GM10266 (cell line): ENCODE measurements around the gene ULK4.
"Not testable (repeated sequence)": the region's sequence is repeated elsewhere in the genome, so short reads cannot be mapped to it uniquely, and the experiment has no call there.

Experiments used
- DNase-seq: peaks from one replicate; pipeline ENCODE4 v3.0.0; 2012; ENCODE audit errors: extremely low spot score
- TF ChIP-seq, protein P1 (sequence below): IDR thresholded peaks from 2 replicates; pipeline ENCODE4 v1.5.1; 2012; ENCODE audit warnings: mild to moderate bottlenecking, low read depth; ENCODE audit not compliant: control insufficient read depth, insufficient read depth; ENCODE audit errors: missing control alignments

ULK4 gene

DNA sequence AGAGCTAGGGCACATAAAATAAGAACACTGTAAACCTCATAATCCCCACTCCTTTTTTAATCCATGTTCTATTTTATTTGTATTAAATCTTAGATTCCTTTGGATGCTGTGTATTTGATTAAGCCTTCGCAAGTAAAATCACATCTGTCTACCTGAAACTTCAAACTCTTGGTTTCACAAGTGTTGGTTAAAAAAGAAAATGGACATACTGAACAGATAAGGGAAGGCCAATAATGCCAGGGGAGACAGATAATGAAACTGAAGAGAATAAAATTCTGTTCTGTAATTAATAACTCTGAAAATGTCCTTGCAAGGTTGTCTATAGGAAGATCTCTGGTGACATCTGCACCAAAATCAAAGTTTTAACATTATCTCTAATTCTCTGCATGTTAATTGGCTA, 114.2 kb downstream of the ULK4 start:
- no peak for DNase-seq
- TF ChIP-seq, protein P1, sequence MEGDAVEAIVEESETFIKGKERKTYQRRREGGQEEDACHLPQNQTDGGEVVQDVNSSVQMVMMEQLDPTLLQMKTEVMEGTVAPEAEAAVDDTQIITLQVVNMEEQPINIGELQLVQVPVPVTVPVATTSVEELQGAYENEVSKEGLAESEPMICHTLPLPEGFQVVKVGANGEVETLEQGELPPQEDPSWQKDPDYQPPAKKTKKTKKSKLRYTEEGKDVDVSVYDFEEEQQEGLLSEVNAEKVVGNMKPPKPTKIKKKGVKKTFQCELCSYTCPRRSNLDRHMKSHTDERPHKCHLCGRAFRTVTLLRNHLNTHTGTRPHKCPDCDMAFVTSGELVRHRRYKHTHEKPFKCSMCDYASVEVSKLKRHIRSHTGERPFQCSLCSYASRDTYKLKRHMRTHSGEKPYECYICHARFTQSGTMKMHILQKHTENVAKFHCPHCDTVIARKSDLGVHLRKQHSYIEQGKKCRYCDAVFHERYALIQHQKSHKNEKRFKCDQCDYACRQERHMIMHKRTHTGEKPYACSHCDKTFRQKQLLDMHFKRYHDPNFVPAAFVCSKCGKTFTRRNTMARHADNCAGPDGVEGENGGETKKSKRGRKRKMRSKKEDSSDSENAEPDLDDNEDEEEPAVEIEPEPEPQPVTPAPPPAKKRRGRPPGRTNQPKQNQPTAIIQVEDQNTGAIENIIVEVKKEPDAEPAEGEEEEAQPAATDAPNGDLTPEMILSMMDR: no peak

DNA sequence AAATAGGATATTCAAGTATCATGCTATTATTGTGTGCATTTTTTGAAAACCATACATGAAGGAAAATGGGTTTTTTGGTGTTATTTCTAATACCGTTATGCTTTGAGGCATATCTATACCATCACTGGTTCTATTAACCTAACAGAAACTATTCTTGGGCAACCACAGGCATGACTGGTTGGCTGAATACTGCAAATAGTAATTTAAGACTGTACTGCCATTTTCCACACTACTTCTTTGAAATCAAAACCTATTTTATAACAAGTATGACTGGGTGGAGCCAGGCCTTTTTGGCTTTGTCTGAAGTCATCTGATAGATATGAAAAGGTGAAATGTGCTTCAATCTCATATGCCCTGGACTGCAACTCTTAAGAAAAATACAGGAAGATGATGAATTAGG, 115.1 kb downstream of the ULK4 start:
- TF ChIP-seq, protein P1: no peak
- DNase-seq: no peak

DNA sequence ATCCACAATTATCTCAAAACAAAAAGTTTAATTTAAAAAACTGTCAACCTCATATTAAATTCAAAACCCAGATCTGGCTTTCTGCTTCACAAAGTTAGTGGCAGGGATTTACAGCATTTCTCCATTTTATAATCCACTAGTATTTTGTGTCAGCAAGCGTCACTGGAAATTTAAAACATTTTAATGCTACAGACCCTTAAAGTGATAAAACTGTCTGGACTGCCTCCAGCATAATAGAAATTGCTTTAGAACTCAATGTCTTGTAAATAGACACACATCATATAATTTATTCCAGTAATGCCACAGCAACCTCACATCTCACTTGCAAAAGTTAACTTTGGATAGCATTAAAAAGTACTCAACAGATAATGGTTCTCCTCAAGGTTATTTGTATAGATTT, 116.1 kb downstream of the ULK4 start:
- DNase-seq: no peak
- TF ChIP-seq, protein P1: no peak

DNA sequence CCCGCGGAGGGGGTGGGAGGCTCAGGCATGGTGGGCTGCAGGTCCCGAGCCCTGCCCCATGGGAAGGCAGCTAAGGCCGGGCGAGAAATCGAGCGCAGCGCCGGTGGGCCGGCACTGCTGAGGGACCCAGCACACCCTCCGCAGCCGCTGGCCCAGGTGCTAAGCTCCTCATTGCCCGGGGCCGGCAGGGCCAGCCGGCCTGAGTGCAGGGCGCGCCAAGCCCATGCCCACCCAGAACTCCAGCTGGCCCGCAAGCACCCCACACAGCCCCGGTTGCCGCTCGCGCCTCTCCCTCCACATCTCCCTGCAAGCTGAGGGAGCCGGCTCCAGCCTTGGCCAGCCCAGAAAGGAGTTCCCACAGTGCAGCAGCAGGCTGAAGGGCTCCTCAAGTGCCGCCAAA, 117.6 kb downstream of the ULK4 start:
- not testable (repeated sequence) for DNase-seq

DNA sequence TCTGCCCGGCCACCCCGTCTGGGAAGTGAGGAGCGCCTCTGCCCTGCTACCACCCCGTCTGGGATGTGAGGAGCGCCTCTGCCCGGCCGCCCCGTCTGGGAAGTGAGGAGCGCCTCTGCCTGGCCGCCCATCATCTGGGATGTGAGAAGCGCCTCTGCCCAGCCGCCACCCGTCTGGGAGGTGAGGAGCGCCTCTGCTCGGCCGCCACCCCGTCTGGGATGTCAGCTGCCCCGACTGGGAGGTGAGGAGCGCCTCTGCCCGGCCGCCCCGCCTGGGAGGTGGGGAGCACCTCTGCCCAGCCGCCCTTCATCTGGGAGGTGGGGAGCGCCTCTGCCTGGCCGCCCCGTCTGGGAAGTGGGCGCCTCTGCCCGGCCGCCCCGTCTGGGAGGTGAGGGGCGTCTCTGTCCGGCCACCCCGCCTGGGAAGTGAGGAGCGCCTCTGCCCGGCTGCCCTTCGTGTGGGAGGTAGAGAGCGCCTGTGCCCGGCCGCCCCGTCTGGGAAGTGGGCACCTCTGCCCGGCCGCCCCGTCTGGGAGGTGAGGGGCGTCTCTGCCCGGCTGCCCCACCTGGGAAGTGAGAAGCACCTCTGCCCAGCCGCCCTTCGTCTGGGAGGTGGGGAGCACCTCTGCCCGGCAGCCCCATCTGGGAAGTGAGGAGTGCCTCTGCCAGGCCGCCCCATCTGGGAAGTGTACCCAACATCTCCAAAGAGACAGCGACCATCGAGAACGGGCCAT, 120.8 kb downstream of the ULK4 start:
- DNase-seq: not testable (repeated sequence)

DNA sequence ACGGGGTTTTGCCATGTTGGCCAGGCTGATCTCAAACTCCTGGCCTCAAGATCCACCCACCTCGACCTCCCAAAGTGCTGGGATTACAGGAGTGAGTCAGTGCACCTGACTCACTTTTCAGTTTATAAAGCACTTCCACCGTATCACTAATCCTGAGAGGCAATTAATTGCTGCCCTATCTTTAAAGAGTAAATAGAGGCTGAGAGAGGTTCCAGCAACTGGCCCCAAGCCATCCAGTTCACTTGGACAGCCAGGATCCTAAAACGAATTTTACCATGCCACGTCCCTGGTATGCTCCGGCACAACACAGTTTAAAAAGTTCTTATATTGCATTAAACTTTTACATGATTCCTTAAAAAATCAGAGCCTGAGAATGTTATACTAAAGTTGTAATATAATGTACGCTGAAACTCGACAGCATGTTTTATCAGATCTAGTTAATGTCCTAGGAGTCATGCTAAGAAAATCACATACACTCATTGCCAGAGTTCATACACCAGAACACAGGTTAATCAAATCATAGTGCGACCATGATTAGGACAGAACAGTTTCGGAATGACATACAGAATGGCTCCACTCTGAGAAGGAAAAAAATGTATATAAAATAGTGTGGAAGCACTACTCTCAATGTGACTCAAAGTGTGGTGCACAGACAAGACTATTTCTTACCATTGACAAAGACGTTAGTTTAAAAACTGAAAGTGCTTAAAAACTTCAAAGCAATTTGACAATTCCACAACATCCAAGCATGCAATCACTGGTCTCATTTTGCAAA, 125.4 kb downstream of the ULK4 start:
- TF ChIP-seq, protein P1: no peak
- no peak for DNase-seq

DNA sequence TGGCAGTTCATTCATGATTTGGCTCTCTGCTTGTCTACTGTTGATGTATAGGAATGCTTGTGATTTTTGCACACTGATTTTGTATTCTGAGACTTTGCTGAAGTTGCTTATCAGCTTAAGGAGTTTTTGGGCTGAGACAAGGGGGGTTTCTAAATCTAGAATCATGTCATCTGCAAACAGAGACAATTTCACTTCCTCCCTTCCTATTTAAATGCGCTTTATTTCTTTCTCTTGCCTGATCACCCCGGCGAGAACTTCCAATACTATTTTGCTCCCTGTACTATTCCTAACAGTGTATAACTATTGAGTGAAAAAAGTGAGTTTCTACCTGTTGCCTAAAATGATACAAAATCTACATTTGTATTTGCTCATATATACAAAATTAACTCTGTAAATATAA, 128.3 kb downstream of the ULK4 start:
- TF ChIP-seq, protein P1: no peak
- no peak for DNase-seq

DNA sequence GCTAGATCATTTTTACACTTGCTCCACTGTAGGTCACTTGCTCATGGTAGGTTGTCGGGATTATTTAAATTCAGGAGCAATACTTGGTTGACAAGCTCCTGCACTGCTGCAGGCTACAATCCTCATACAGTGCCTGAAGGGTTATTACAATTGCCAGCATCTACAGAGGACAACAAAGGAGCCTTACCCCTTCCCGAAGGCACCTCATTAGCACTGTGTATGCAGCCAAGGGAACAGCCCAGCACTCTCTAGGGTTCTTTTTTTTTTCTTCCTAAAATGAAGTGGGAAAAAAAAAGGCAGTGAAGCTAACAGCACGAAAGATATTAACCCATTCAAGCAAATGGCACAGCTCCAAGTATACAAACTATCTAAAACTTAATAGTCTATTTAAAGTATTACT, 142.7 kb downstream of the ULK4 start:
- TF ChIP-seq, protein P1: no peak
- DNase-seq: no peak
